Liver (tissue), 9 donors: ENCODE data around the gene LPP. TPM values are rescaled to one million over a fixed set of nuclear protein-coding genes. Genes with fewer than 3 reads are reported as not detected.

Experiments
- DNase-seq: peaks from one replicate; pipeline ENCODE4 v3.0.0-alpha.2; 2017; ENCODE audit warnings: low spot score
- H3K27ac ChIP-seq, 2 donors: one replicate each; pipeline ENCODE4 v1.7.0; 2013; ENCODE audit warnings: inconsistent platforms in 2 of 2, low read length in 2 of 2, control low read depth in 1 of 2, low read depth in 1 of 2, mild to moderate bottlenecking in 1 of 2
- H3K27me3 ChIP-seq, 4 donors: one replicate each; pipeline versions ENCODE4 v1.6.1 to v1.7.0; 2013; ENCODE audit warnings: low read length in 3 of 4, inconsistent platforms in 1 of 4, mild to moderate bottlenecking in 1 of 4, moderate library complexity in 1 of 4; ENCODE audit not compliant: control insufficient read depth in 4 of 4, insufficient read depth in 4 of 4
- H3K36me3 ChIP-seq, 4 donors: one replicate each; pipeline versions ENCODE4 v1.6.1 to v1.7.0; 2013; ENCODE audit warnings: low read length in 3 of 4, mild to moderate bottlenecking in 3 of 4, low read depth in 1 of 4, moderate library complexity in 1 of 4; ENCODE audit not compliant: control insufficient read depth in 4 of 4, insufficient read depth in 3 of 4
- H3K4me1 ChIP-seq, 4 donors: one replicate each; pipeline versions ENCODE4 v1.6.1 to v1.7.0; 2013; ENCODE audit warnings: low read length in 3 of 4, mild to moderate bottlenecking in 3 of 4, moderate library complexity in 1 of 4; ENCODE audit not compliant: control insufficient read depth in 4 of 4, insufficient read depth in 4 of 4
- H3K4me3 ChIP-seq, 3 donors: one replicate each; pipeline versions ENCODE4 v1.6.1 to v1.7.0; 2013; ENCODE audit warnings: low read length in 3 of 3, control low read depth in 1 of 3, low read depth in 1 of 3, mild to moderate bottlenecking in 1 of 3
- H3K9ac ChIP-seq, 2 donors: one replicate each; pipeline ENCODE4 v1.7.0; 2013; ENCODE audit warnings: low read length in 2 of 2, mild to moderate bottlenecking in 2 of 2, moderate library complexity in 2 of 2, control low read depth in 1 of 2, low read depth in 1 of 2
- H3K9me3 ChIP-seq, 4 donors: one replicate each; pipeline versions ENCODE4 v1.6.1 to v1.7.0; 2013; ENCODE audit warnings: low read length in 3 of 4; ENCODE audit not compliant: control insufficient read depth in 4 of 4
- EGR1 ChIP-seq, 2 donors: IDR thresholded peaks; 2 replicates each; pipeline ENCODE4 v1.6.1; 2016 to 2018; ENCODE audit warnings: antibody characterized with exemption in 2 of 2, low read depth in 2 of 2
- FOXA1 ChIP-seq: IDR thresholded peaks from 2 replicates; pipeline ENCODE4 v1.6.1; 2016; ENCODE audit warnings: antibody characterized with exemption
- FOXA2 ChIP-seq: IDR thresholded peaks from 2 replicates; pipeline ENCODE4 v1.6.1; 2016; ENCODE audit warnings: antibody characterized with exemption
- GABPA ChIP-seq, 2 donors: IDR thresholded peaks in 1 of 2; conservative IDR thresholded peaks in 1 of 2; 2 replicates each; pipeline ENCODE4 v1.6.1; 2016; ENCODE audit warnings: antibody characterized with exemption in 2 of 2, mild to moderate bottlenecking in 1 of 2, moderate library complexity in 1 of 2
- HNF4A ChIP-seq, 2 donors: conservative IDR thresholded peaks; 2 replicates each; pipeline ENCODE4 v1.6.1; 2016; ENCODE audit warnings: antibody characterized with exemption in 2 of 2, mild to moderate bottlenecking in 2 of 2
- HNF4G ChIP-seq: IDR thresholded peaks from 2 replicates; pipeline ENCODE4 v1.6.1; 2016; ENCODE audit warnings: antibody characterized with exemption
- JUND ChIP-seq, 2 donors: IDR thresholded peaks; 2 replicates each; pipeline ENCODE4 v1.6.1; 2016; ENCODE audit warnings: antibody characterized with exemption in 2 of 2
- NR2F2 ChIP-seq: IDR thresholded peaks from 2 replicates; pipeline ENCODE4 v1.6.1; 2016; ENCODE audit warnings: antibody characterized with exemption
- RAD21 ChIP-seq, 2 donors: IDR thresholded peaks; 2 replicates each; pipeline ENCODE4 v1.6.1; 2016; ENCODE audit warnings: antibody characterized with exemption in 2 of 2, mild to moderate bottlenecking in 2 of 2
- RXRA ChIP-seq, 2 donors: IDR thresholded peaks; 2 replicates each; pipeline ENCODE4 v1.6.1; 2017 to 2018; ENCODE audit warnings: antibody characterized with exemption in 2 of 2, mild to moderate bottlenecking in 1 of 2
- SP1 ChIP-seq: IDR thresholded peaks from 2 replicates; pipeline ENCODE4 v1.6.1; 2018; ENCODE audit warnings: antibody characterized with exemption, mild to moderate bottlenecking
- TAF1 ChIP-seq: conservative IDR thresholded peaks from 2 replicates; pipeline ENCODE4 v1.6.1; 2016; ENCODE audit warnings: antibody characterized with exemption, mild to moderate bottlenecking
- YY1 ChIP-seq: IDR thresholded peaks from 2 replicates; pipeline ENCODE4 v1.6.1; 2016; ENCODE audit warnings: antibody characterized with exemption, mild to moderate bottlenecking
- WGBS: extraction: QIAGEN DNeasy Blood & Tissue Kit; methylation state at CpG from one replicate; pipeline ENCODE4 v1.1.7; 2013; 5-methylcytosine and 5-hydroxymethylcytosine counted together
- polyA plus RNA-seq, 2 donors: library from polyadenylated mRNA; stranded (reverse) in 1 of 2; unstranded in 1 of 2; fragments of 200-250 nt in 1 of 2; fragments of >200 nt in 1 of 2; fragmentation: Nextera tagmentation in 1 of 2; extraction: Ambion mirVana in 1 of 2; gene quantifications; one replicate each; pipeline versions ENCODE4 v1.2.1 to v1.2.3, GENCODE V29; 2013 to 2015
- total RNA-seq, 2 donors: library from RNA; depleted of rRNA; stranded (reverse); fragments of >200 nt; gene quantifications; one replicate each; pipeline ENCODE4 v1.2.3, GENCODE V29; 2014
- TF ChIP-seq, protein P1 (sequence below): IDR thresholded peaks from 2 replicates; pipeline ENCODE4 v1.6.1; 2016; ENCODE audit warnings: antibody characterized with exemption
- TF ChIP-seq, protein P2 (sequence below): IDR thresholded peaks from 2 replicates; pipeline ENCODE4 v1.6.1; 2016; ENCODE audit warnings: antibody characterized with exemption, mild to moderate bottlenecking
- TF ChIP-seq, protein P3 (sequence below): IDR thresholded peaks from 2 replicates; pipeline ENCODE4 v1.6.1; 2016; ENCODE audit warnings: antibody characterized with exemption
- TF ChIP-seq, protein P4 (sequence below): IDR thresholded peaks from 2 replicates; pipeline ENCODE4 v1.6.1; 2016; ENCODE audit warnings: antibody characterized with exemption
- TF ChIP-seq, protein P5 (sequence below): fragments of 150-350 bp; IDR thresholded peaks from 2 replicates; pipeline ENCODE4 v1.5.1; 2017; ENCODE audit warnings: improper control_type of control experiment, low read depth, low read length; ENCODE audit not compliant: missing input control
- donor health status: healthy.
- donor health status: healthy.
- donor health status: healthy.
- donor health status: healthy.
- donor health status: healthy.

Gene LPP
- total and polyA plus RNA-seq, 4 donors = 3.3 to 53.7 (median 28.2) TPM

DNA sequence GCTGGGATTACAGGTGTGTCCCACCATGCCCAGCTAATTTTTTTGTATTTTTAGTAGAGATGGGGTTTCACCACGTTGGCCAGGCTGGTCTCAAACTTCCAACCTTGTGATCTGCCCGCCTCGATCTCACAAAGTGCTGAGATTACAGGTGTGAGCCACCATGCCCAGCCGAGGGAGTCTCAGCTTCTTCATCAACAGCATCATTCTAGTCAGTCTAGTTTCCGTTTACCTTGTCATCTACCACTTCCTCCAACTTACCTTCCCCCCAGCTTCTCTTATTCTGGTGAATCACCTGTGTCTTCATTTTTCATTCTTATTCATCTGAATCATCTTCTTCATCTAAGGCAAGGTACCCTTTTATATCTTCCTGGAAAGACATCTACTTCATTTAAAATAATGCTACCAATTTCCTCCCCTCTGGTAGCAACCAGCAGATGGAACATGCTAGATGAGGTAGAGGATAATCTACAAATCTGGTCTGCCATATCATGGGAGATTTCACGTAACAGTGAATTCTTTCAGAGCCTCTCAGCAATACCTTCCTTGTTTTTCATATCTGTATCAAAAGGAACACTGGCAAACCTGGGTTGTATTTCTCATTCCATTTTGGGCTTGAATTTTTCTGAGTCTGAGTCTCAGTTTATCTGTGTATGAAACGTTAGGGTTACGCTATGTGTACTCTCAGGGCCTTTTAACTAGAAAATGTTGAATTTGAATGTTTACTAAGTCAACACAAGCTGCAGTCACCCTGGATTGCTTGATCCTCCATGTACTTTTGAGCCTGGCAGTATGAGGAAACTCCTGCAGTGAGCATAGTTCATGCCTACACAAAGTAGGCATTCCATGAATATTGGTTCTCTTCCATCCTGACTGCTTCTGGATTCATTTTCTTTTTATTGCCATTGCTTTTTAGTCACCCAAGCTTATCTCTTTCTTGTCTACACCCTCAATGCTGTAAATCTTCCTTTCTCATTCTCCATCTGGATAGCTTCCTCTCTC lies 16.8 kb downstream of the LPP start:
- TF ChIP-seq RAD21 (IDR thresholded peaks at IDR 0.05) (peak; percentile 66), EGR1 (IDR thresholded peaks at IDR 0.05; ENCODE audit: low read depth in 2 of 2) (peak in 1 of 2 donors; percentile 14), JUND (IDR thresholded peaks at IDR 0.05) (peak; percentile 48 to 93), RXRA (IDR thresholded peaks at IDR 0.05) (peak; percentile 89 to 96), TAF1 (no peak), HNF4A (conservative IDR thresholded peaks at IDR 0.05) (peak; percentile 95 to 97), NR2F2 (peak; percentile 21), FOXA2 (peak; percentile 98), HNF4G (peak; percentile 85), SP1 (peak; percentile 85), YY1 (peak; percentile 94), GABPA (IDR thresholded peaks at IDR 0.05 in 1 of 2, conservative IDR thresholded peaks at IDR 0.05 in 1 of 2) (no peak), FOXA1 (peak; percentile 97)
- TF ChIP-seq, protein P1, sequence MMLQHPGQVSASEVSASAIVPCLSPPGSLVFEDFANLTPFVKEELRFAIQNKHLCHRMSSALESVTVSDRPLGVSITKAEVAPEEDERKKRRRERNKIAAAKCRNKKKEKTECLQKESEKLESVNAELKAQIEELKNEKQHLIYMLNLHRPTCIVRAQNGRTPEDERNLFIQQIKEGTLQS = peak; percentile 73
- TF ChIP-seq, protein P2, sequence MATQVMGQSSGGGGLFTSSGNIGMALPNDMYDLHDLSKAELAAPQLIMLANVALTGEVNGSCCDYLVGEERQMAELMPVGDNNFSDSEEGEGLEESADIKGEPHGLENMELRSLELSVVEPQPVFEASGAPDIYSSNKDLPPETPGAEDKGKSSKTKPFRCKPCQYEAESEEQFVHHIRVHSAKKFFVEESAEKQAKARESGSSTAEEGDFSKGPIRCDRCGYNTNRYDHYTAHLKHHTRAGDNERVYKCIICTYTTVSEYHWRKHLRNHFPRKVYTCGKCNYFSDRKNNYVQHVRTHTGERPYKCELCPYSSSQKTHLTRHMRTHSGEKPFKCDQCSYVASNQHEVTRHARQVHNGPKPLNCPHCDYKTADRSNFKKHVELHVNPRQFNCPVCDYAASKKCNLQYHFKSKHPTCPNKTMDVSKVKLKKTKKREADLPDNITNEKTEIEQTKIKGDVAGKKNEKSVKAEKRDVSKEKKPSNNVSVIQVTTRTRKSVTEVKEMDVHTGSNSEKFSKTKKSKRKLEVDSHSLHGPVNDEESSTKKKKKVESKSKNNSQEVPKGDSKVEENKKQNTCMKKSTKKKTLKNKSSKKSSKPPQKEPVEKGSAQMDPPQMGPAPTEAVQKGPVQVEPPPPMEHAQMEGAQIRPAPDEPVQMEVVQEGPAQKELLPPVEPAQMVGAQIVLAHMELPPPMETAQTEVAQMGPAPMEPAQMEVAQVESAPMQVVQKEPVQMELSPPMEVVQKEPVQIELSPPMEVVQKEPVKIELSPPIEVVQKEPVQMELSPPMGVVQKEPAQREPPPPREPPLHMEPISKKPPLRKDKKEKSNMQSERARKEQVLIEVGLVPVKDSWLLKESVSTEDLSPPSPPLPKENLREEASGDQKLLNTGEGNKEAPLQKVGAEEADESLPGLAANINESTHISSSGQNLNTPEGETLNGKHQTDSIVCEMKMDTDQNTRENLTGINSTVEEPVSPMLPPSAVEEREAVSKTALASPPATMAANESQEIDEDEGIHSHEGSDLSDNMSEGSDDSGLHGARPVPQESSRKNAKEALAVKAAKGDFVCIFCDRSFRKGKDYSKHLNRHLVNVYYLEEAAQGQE = peak; percentile 84
- TF ChIP-seq, protein P3, sequence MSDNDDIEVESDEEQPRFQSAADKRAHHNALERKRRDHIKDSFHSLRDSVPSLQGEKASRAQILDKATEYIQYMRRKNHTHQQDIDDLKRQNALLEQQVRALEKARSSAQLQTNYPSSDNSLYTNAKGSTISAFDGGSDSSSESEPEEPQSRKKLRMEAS = peak; percentile 83
- TF ChIP-seq, protein P4, sequence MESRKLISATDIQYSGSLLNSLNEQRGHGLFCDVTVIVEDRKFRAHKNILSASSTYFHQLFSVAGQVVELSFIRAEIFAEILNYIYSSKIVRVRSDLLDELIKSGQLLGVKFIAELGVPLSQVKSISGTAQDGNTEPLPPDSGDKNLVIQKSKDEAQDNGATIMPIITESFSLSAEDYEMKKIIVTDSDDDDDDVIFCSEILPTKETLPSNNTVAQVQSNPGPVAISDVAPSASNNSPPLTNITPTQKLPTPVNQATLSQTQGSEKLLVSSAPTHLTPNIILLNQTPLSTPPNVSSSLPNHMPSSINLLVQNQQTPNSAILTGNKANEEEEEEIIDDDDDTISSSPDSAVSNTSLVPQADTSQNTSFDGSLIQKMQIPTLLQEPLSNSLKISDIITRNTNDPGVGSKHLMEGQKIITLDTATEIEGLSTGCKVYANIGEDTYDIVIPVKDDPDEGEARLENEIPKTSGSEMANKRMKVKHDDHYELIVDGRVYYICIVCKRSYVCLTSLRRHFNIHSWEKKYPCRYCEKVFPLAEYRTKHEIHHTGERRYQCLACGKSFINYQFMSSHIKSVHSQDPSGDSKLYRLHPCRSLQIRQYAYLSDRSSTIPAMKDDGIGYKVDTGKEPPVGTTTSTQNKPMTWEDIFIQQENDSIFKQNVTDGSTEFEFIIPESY = peak; percentile 87
- TF ChIP-seq, protein P5, sequence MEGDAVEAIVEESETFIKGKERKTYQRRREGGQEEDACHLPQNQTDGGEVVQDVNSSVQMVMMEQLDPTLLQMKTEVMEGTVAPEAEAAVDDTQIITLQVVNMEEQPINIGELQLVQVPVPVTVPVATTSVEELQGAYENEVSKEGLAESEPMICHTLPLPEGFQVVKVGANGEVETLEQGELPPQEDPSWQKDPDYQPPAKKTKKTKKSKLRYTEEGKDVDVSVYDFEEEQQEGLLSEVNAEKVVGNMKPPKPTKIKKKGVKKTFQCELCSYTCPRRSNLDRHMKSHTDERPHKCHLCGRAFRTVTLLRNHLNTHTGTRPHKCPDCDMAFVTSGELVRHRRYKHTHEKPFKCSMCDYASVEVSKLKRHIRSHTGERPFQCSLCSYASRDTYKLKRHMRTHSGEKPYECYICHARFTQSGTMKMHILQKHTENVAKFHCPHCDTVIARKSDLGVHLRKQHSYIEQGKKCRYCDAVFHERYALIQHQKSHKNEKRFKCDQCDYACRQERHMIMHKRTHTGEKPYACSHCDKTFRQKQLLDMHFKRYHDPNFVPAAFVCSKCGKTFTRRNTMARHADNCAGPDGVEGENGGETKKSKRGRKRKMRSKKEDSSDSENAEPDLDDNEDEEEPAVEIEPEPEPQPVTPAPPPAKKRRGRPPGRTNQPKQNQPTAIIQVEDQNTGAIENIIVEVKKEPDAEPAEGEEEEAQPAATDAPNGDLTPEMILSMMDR = no peak
- Histone ChIP-seq H3K27ac (peak overlapping the region; percentile 77 to 87), H3K9me3 (no peaks in the 10 kb centered on the region), H3K4me1 (peaks cover 12 to 61% (median 42%) of the 10 kb centered on the region in 4 donors), H3K9ac (peak overlapping the region; percentile 4 to 63), H3K36me3 (no peaks in the 10 kb centered on the region), H3K4me3 (no peak overlapping the region), H3K27me3 (no peaks in the 10 kb centered on the region)
- DNase-seq = no peak
- WGBS = 64% methylated on average over 8 of the region's 8 CpGs
